ENCODE measurements around the gene HNRNPUL1. TPM values are rescaled to one million over a fixed set of nuclear protein-coding genes. Genes with fewer than 3 reads are reported as not detected.

HNRNPUL1 gene
- total and polyA plus RNA-seq, 9 of the 15 experiments (the other 6 are each of a cell fraction or from before 2014, with no cell fraction given), result 7.3 to 211 (median 85.0) TPM

DNA sequence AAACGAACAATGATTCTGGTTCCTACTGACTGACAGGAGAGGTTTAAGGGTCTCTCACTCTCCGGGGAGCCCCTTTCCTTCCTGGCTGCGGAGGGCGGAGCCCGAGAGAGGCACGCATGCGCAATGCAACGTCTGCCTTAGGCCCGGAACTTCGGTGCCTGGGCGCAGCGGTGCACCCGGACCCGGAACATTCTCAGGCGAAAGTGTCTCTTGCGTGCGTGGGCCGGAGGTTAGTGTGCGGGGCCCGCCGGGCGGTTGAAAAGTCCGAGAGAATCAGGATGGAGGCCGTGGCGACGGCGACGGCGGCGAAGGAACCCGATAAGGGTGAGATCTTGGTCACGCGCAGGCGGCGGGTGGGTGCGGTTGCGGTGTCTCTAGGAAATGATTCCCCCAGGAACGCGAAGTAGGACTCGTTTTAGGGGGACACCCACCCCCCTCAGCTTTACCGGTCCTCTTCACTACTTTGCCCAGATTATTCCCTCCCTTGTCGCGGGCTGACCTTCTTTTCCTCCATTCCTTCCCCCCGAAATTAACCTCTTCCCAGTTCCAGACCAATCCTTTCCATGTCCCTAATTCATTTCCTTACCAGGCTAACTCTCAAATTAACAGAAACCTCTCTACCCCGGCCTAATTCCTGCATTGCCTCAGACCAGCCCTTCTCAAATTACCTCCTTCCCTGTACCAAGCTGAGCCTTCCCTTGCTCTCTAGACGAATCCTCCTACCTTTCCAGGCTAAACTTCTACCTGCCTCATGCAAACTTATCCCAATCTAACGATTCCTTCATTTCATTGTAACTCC is 46.1 kb downstream of the HNRNPUL1 start, which contains the start of gene CCDC97 (continued):
- TF ChIP-seq ETV1 (tag; conservative IDR thresholded peaks at IDR 0.05; ENCODE audit: low read depth), result 0 out of 2 replicates have a peak, but pooled peaks have one; percentile 57
- peak; percentile 23; the same call in 1 of the 2 replicates for TF ChIP-seq HNRNPL (IDR thresholded peaks at IDR 0.05; ENCODE audit: low read depth, low read length)
- no peak for TF ChIP-seq PCBP2 (IDR thresholded peaks at IDR 0.05; ENCODE audit: low read depth, low read length, poor library complexity, severe bottlenecking)
- 0 out of 2 replicates have a peak, but pooled peaks have one; percentile 16 for TF ChIP-seq RNF2 (IDR thresholded peaks at IDR 0.05)
- TF ChIP-seq, protein P1, sequence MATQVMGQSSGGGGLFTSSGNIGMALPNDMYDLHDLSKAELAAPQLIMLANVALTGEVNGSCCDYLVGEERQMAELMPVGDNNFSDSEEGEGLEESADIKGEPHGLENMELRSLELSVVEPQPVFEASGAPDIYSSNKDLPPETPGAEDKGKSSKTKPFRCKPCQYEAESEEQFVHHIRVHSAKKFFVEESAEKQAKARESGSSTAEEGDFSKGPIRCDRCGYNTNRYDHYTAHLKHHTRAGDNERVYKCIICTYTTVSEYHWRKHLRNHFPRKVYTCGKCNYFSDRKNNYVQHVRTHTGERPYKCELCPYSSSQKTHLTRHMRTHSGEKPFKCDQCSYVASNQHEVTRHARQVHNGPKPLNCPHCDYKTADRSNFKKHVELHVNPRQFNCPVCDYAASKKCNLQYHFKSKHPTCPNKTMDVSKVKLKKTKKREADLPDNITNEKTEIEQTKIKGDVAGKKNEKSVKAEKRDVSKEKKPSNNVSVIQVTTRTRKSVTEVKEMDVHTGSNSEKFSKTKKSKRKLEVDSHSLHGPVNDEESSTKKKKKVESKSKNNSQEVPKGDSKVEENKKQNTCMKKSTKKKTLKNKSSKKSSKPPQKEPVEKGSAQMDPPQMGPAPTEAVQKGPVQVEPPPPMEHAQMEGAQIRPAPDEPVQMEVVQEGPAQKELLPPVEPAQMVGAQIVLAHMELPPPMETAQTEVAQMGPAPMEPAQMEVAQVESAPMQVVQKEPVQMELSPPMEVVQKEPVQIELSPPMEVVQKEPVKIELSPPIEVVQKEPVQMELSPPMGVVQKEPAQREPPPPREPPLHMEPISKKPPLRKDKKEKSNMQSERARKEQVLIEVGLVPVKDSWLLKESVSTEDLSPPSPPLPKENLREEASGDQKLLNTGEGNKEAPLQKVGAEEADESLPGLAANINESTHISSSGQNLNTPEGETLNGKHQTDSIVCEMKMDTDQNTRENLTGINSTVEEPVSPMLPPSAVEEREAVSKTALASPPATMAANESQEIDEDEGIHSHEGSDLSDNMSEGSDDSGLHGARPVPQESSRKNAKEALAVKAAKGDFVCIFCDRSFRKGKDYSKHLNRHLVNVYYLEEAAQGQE (IDR thresholded peaks at IDR 0.05; ENCODE audit: borderline replicate concordance), result 0 out of 2 replicates have a peak, but pooled peaks have one; percentile 17
- TF ChIP-seq, protein P1 (CRISPR knock-in tag; IDR thresholded peaks at IDR 0.05; ENCODE audit: low read depth), result peak; percentile 54; the same call in 1 of the 2 replicates
- TF ChIP-seq ZFP30 (CRISPR knock-in tag; IDR thresholded peaks at IDR 0.05; ENCODE audit: borderline replicate concordance), result no peak
- TF ChIP-seq MBD2 (IDR thresholded peaks at IDR 0.05; ENCODE audit: borderline replicate concordance, low read depth), result peak; percentile 72; the same call in 1 of the 2 replicates
- no peak; the same call in 1 of the 2 replicates for TF ChIP-seq ZFPM2 (CRISPR knock-in tag; IDR thresholded peaks at IDR 0.05)
- TF ChIP-seq, protein P2, sequence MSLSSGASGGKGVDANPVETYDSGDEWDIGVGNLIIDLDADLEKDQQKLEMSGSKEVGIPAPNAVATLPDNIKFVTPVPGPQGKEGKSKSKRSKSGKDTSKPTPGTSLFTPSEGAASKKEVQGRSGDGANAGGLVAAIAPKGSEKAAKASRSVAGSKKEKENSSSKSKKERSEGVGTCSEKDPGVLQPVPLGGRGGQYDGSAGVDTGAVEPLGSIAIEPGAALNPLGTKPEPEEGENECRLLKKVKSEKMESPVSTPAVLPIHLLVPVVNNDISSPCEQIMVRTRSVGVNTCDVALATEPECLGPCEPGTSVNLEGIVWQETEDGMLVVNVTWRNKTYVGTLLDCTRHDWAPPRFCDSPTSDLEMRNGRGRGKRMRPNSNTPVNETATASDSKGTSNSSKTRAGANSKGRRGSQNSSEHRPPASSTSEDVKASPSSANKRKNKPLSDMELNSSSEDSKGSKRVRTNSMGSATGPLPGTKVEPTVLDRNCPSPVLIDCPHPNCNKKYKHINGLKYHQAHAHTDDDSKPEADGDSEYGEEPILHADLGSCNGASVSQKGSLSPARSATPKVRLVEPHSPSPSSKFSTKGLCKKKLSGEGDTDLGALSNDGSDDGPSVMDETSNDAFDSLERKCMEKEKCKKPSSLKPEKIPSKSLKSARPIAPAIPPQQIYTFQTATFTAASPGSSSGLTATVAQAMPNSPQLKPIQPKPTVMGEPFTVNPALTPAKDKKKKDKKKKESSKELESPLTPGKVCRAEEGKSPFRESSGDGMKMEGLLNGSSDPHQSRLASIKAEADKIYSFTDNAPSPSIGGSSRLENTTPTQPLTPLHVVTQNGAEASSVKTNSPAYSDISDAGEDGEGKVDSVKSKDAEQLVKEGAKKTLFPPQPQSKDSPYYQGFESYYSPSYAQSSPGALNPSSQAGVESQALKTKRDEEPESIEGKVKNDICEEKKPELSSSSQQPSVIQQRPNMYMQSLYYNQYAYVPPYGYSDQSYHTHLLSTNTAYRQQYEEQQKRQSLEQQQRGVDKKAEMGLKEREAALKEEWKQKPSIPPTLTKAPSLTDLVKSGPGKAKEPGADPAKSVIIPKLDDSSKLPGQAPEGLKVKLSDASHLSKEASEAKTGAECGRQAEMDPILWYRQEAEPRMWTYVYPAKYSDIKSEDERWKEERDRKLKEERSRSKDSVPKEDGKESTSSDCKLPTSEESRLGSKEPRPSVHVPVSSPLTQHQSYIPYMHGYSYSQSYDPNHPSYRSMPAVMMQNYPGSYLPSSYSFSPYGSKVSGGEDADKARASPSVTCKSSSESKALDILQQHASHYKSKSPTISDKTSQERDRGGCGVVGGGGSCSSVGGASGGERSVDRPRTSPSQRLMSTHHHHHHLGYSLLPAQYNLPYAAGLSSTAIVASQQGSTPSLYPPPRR (CRISPR knock-in tag; IDR thresholded peaks at IDR 0.05; ENCODE audit: borderline replicate concordance), result peak; percentile 73; the same call in 1 of the 2 replicates
- TF ChIP-seq, protein P3, sequence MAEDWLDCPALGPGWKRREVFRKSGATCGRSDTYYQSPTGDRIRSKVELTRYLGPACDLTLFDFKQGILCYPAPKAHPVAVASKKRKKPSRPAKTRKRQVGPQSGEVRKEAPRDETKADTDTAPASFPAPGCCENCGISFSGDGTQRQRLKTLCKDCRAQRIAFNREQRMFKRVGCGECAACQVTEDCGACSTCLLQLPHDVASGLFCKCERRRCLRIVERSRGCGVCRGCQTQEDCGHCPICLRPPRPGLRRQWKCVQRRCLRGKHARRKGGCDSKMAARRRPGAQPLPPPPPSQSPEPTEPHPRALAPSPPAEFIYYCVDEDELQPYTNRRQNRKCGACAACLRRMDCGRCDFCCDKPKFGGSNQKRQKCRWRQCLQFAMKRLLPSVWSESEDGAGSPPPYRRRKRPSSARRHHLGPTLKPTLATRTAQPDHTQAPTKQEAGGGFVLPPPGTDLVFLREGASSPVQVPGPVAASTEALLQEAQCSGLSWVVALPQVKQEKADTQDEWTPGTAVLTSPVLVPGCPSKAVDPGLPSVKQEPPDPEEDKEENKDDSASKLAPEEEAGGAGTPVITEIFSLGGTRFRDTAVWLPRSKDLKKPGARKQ (CRISPR knock-in tag; IDR thresholded peaks at IDR 0.05), result no peak

All from K562 (cell line).